WERI-Rb-1 (cell line): ENCODE data around the gene MAT2A.

Source experiments
- DNase-seq: peaks from one replicate; pipeline ENCODE4 v3.0.0-alpha.2; 2020
- H3K27ac ChIP-seq: fragments of 250-450 bp; sonication (Bioruptor Pico); 2 replicates; pipeline ENCODE4 v1.5.1; 2020; ENCODE audit warnings: mild to moderate bottlenecking, moderate library complexity
- H3K27me3 ChIP-seq: fragments of 250-450 bp; sonication (Bioruptor Pico); 2 replicates; pipeline ENCODE4 v1.5.1; 2021; ENCODE audit warnings: mild to moderate bottlenecking, low read depth, moderate library complexity; ENCODE audit not compliant: insufficient read depth, severe bottlenecking
- H3K36me3 ChIP-seq: fragments of 250-450 bp; sonication (Bioruptor Pico); 2 replicates; pipeline ENCODE4 v1.5.1; 2020; ENCODE audit warnings: mild to moderate bottlenecking, moderate library complexity
- H3K4me3 ChIP-seq: 2 replicates; pipeline ENCODE4 v1.5.1; 2011; ENCODE audit warnings: low read depth, mild to moderate bottlenecking, control low read depth, low read length
- H3K9me3 ChIP-seq: fragments of 250-450 bp; sonication (Bioruptor Pico); 2 replicates; pipeline ENCODE4 v1.5.1; 2021; ENCODE audit warnings: mild to moderate bottlenecking, moderate library complexity; ENCODE audit not compliant: severe bottlenecking
- TF ChIP-seq, protein P1 (sequence below): IDR thresholded peaks from 2 replicates; pipeline ENCODE4 v1.5.1; 2011; ENCODE audit warnings: low read depth, mild to moderate bottlenecking, control low read depth, inconsistent platforms, low read length

MAT2A gene

DNA sequence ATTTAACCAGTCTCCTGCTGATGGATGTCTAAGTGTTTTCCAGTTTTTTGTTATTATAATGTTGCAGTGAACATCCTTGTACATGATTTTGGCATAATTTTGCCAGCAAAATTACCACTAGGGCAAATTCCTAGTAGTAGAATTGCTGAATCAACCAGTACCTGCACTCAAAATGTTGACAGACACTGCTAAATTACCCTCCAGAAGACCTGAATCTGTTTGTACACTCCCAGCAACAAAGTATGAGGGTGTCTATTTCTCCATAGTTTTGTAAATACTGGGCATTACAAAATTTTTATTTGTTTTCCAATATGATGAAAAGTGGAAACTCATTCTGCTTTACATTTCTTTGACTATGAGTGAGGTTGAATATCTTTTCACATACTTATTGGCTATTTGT is 11.2 kb upstream of the MAT2A start:
- Histone ChIP-seq H3K4me3 (no peak overlapping the region), H3K27me3 (no peaks in the 10 kb centered on the region), H3K27ac (no peak overlapping the region), H3K9me3 (peaks cover 3% of the 10 kb centered on the region), H3K36me3 (no peaks in the 10 kb centered on the region)
- TF ChIP-seq, protein P1, sequence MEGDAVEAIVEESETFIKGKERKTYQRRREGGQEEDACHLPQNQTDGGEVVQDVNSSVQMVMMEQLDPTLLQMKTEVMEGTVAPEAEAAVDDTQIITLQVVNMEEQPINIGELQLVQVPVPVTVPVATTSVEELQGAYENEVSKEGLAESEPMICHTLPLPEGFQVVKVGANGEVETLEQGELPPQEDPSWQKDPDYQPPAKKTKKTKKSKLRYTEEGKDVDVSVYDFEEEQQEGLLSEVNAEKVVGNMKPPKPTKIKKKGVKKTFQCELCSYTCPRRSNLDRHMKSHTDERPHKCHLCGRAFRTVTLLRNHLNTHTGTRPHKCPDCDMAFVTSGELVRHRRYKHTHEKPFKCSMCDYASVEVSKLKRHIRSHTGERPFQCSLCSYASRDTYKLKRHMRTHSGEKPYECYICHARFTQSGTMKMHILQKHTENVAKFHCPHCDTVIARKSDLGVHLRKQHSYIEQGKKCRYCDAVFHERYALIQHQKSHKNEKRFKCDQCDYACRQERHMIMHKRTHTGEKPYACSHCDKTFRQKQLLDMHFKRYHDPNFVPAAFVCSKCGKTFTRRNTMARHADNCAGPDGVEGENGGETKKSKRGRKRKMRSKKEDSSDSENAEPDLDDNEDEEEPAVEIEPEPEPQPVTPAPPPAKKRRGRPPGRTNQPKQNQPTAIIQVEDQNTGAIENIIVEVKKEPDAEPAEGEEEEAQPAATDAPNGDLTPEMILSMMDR = no peak
- DNase-seq = no peak

DNA sequence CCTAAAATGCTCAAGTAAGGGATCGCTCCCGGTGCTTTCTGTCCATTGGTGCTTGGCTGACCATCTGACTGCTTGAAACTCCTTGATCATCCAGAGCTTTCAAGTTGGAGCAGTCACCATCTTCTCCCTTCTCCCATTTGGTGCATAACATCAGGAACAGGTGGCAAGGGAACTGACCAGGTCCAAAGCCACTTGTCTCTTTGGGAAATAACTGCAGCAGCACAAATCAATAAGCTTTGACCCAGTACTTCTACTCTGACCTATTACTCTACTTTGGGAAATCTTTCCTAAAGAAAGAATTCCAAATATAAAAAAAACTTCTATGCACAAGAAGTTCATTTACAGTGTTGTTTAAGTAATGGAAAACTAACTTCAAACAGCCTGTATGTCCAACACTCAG is 10.6 kb upstream of the MAT2A start:
- H3K27ac ChIP-seq = no peak overlapping the region
- H3K9me3 ChIP-seq = peaks cover 3% of the 10 kb centered on the region
- TF ChIP-seq, protein P1 = no peak
- no peaks in the 10 kb centered on the region for H3K27me3 ChIP-seq
- DNase-seq = no peak
- no peaks in the 10 kb centered on the region for H3K36me3 ChIP-seq
- H3K4me3 ChIP-seq = no peak overlapping the region

DNA sequence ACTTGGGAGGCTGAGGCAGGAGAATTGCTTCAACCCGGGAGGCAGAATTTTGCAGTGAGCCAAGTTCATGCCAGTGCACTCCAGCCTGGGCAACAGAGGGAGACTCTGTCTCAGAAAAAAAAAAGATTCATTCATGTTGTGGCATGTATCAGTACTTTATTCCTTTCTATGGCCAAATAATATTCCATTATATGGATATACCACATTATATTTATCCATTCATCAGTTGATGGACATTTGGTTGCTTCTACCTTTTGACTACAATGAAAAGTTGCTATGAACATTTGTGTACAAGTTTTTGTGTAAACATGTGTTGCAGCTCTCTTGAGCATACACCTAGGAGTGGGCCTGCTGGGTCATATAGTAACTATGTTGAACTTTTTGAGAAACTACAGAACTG is 9.2 kb upstream of the MAT2A start:
- peaks cover 3% of the 10 kb centered on the region for H3K9me3 ChIP-seq
- no peak for DNase-seq
- no peaks in the 10 kb centered on the region for H3K27me3 ChIP-seq
- no peak overlapping the region for H3K27ac ChIP-seq
- TF ChIP-seq, protein P1 = no peak
- H3K36me3 ChIP-seq = no peaks in the 10 kb centered on the region
- no peak overlapping the region for H3K4me3 ChIP-seq

- H3K4me3 ChIP-seq = no peak overlapping the region
- no peaks in the 10 kb centered on the region for H3K36me3 ChIP-seq
- no peak for DNase-seq
- H3K9me3 ChIP-seq = peaks cover 3% of the 10 kb centered on the region
- no peak overlapping the region for H3K27ac ChIP-seq
- TF ChIP-seq, protein P1 = no peak
- H3K27me3 ChIP-seq = no peaks in the 10 kb centered on the region
These were observed 7.4 kb upstream of the MAT2A start for GRCh38 chr2:85531589-85531988.

DNA sequence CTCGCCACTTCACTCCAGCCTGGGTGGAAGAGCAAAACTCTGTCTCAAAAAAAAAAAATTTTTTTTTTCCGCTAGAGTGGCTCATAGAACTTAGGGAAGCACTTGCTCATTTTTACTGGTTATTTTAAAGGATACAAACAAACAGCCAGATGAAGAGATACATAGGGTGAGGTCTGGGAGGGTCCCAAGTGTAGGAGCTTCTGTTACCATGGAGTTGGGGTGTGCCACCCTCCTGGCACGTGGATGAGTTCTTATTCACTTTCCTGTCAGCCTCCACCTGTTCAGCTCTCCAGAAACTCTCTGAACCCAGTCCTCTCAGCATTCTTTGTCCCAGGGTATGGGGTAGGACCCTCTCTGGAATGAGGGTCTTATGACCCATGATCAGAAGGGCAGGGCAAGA is 4.9 kb upstream of the MAT2A start:
- no peak for DNase-seq
- TF ChIP-seq, protein P1 = no peak
- no peaks in the 10 kb centered on the region for H3K27me3 ChIP-seq
- peaks cover 5% of the 10 kb centered on the region for H3K36me3 ChIP-seq
- H3K27ac ChIP-seq = no peak overlapping the region
- H3K4me3 ChIP-seq = no peak overlapping the region
- H3K9me3 ChIP-seq = peaks cover 3% of the 10 kb centered on the region

- Histone ChIP-seq H3K9me3 (no peaks in the 10 kb centered on the region), H3K27me3 (no peaks in the 10 kb centered on the region), H3K4me3 (no peak overlapping the region), H3K27ac (no peak overlapping the region), H3K36me3 (peaks cover 13% of the 10 kb centered on the region)
- TF ChIP-seq, protein P1 = no peak
- no peak for DNase-seq
These were observed 4.1 kb upstream of the MAT2A start for GRCh38 chr2:85534881-85535280.
